Glomerular visceral epithelial cell (primary cell): Measurements from ENCODE around the gene CACNA1B.
"Not testable (repeated sequence)": the region's sequence is repeated elsewhere in the genome, so short reads cannot be mapped to it uniquely, and the experiment has no call there.

Experiments
- DNase-seq: peaks from one replicate; pipeline ENCODE4 v3.0.0-alpha.2; 2016; ENCODE audit errors: extremely low spot score

CACNA1B gene

GRCh38 chr9:138015021-138015829 lies 137.6 kb downstream of the CACNA1B start:
- DNase-seq = no peak

GRCh38 chr9:138016406-138017187 lies 139.0 kb downstream of the CACNA1B start:
- DNase-seq = no peak

GRCh38 chr9:138017200-138017599 lies 139.6 kb downstream of the CACNA1B start:
- DNase-seq = no peak

- not testable (repeated sequence) for DNase-seq
These were observed 141.9 kb downstream of the CACNA1B start for GRCh38 chr9:138019514-138019913.

- DNase-seq = no peak
These were observed 142.7 kb downstream of the CACNA1B start for GRCh38 chr9:138020120-138020794.

GRCh38 chr9:138020795-138021182 lies 143.2 kb downstream of the CACNA1B start:
- DNase-seq = no peak

GRCh38 chr9:138021251-138022056 lies 143.9 kb downstream of the CACNA1B start:
- no peak for DNase-seq

- no peak for DNase-seq
These were observed 144.6 kb downstream of the CACNA1B start for GRCh38 chr9:138022121-138022741.

GRCh38 chr9:138022756-138023393 lies 145.3 kb downstream of the CACNA1B start:
- no peak for DNase-seq

GRCh38 chr9:138023394-138024124 lies 146.0 kb downstream of the CACNA1B start:
- DNase-seq = no peak

- DNase-seq = no peak
These were observed 146.5 kb downstream of the CACNA1B start for GRCh38 chr9:138024131-138024530.

GRCh38 chr9:138024831-138025291 lies 147.3 kb downstream of the CACNA1B start:
- DNase-seq = no peak

GRCh38 chr9:138025417-138025816 lies 147.8 kb downstream of the CACNA1B start:
- DNase-seq = no peak

GRCh38 chr9:138025908-138026307 lies 148.3 kb downstream of the CACNA1B start:
- DNase-seq = no peak

GRCh38 chr9:138028596-138028995 lies 151.0 kb downstream of the CACNA1B start:
- DNase-seq = no peak

- DNase-seq = no peak
These were observed 153.6 kb downstream of the CACNA1B start for GRCh38 chr9:138031186-138031585.

- no peak for DNase-seq
These were observed 156.4 kb downstream of the CACNA1B start for GRCh38 chr9:138033950-138034349.

- DNase-seq = no peak
These were observed 159.6 kb downstream of the CACNA1B start for GRCh38 chr9:138037140-138037539.

GRCh38 chr9:138038244-138038671 lies 160.7 kb downstream of the CACNA1B start:
- no peak for DNase-seq
